Measurements from ENCODE around the gene TXN2.

DNA sequence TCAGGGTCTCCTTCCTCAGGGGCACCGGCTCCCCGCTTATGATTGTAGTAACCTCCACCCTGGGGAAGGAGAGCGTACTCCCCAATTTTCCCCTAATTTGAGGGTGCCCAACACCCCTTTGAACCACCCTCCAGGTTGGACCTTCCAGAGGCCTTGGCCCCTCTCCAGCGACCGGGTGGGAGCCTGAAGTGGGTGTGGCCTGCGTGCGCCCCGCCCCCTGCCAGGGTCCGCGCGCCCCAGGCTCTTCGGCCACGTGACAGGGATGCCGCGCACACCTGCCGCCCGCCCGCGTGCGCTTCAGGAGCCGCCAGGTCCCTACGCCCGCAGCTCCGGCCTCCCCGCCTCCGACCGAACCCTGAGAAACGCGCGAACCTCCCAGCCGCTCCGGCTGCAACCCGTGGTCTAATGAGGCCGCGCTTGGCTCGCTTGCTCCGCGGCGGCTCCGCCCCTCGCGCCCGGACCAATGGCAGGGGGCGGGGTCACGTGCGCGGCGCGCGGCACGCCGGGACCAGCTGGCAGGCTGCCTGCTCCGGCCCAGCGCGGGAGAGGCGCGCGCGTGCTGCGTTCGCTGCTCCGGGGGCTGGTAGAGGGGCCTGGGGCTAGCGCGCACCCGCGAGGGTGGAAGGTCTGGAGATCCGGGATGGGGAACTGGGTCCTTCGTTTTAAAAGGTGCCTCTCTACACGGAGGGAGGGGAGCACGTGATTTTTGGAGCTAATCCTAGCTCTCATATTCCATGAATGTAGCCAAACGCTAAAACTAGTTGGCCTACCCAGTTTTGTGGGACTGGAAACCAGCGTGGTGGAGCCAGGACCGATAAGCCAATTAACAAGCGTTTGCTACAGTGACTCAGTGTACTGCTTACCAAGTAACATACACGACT is 25.4 kb upstream of the TXN2 start, which contains the start of gene FOXRED2:
- TF ChIP-seq, protein P1, sequence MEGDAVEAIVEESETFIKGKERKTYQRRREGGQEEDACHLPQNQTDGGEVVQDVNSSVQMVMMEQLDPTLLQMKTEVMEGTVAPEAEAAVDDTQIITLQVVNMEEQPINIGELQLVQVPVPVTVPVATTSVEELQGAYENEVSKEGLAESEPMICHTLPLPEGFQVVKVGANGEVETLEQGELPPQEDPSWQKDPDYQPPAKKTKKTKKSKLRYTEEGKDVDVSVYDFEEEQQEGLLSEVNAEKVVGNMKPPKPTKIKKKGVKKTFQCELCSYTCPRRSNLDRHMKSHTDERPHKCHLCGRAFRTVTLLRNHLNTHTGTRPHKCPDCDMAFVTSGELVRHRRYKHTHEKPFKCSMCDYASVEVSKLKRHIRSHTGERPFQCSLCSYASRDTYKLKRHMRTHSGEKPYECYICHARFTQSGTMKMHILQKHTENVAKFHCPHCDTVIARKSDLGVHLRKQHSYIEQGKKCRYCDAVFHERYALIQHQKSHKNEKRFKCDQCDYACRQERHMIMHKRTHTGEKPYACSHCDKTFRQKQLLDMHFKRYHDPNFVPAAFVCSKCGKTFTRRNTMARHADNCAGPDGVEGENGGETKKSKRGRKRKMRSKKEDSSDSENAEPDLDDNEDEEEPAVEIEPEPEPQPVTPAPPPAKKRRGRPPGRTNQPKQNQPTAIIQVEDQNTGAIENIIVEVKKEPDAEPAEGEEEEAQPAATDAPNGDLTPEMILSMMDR (conservative IDR thresholded peaks at IDR 0.05 in 1 of 2, IDR thresholded peaks at IDR 0.05 in 1 of 2; ENCODE audit: extremely low read depth in 1 of 2, insufficient read depth in 1 of 2, low read depth in 1 of 2, low read length in 2 of 2), result no peak
- TF ChIP-seq EZH2 (IDR thresholded peaks at IDR 0.05; ENCODE audit: borderline replicate concordance, low read length), result no peak
